Skeletal muscle cell (primary cell): ENCODE results near the gene PAWR.

ENCODE experiments used
- DNase-seq: peaks from one replicate; pipeline ENCODE4 v3.0.0-alpha.2; 2010; ENCODE audit warnings: low read depth
- H3K4me3 ChIP-seq: 2 replicates; pipeline ENCODE4 v1.5.1; 2011; ENCODE audit warnings: low read depth, mild to moderate bottlenecking, control low read depth, low read length, moderate library complexity

The PAWR gene

DNA sequence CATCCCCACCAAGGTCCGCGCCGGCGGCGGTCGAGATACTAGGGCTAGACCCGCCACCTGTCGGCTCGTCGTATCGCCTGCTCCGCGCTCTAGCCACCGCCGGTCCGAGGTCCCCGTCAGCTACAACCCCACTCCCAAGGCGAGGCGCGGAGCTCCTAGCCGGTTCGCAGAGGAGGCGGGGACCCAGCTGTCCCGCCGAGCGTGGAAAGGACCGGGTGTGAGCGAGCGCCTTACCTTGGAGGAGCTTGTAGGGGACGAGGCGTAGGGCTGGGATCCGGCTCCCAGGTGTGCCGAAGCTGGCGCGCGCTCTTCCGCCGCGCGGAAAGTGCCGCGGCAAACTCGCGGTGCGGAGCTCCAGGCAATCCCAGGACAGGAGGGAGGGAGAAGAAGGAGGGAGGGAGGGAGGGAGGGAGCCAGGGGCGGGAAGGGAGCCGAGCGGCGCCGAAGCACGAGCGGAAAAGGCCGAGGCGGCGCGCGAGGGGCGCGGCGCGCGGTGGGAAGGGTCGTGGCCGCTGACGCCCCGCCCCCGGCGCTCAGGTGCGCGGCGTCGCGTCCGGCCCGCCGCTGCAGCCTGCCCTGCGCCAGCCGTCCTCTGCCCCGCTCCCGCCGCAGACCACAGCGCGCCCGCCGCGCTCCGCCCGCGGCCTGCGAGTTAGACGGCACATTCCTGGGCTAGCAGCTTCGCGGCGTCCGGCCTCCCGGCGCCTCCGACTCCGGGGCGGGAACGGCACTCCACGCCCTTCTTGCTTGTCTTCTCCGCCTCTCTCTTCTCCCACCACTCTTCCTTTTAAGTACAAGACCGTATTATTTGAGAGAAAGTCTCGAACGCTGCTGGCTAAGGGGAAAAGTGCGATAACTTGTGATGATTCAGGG, at the start of gene PAWR:
Gene PAWR (minus strand): TSS at position 327 of the 873 bp plus-strand sequence. CDS start 720 bp downstream, outside the sequence.
- H3K4me3 ChIP-seq, result peak within 1 kb of the TSS; percentile 96
- peak; percentile 70 for DNase-seq

DNA sequence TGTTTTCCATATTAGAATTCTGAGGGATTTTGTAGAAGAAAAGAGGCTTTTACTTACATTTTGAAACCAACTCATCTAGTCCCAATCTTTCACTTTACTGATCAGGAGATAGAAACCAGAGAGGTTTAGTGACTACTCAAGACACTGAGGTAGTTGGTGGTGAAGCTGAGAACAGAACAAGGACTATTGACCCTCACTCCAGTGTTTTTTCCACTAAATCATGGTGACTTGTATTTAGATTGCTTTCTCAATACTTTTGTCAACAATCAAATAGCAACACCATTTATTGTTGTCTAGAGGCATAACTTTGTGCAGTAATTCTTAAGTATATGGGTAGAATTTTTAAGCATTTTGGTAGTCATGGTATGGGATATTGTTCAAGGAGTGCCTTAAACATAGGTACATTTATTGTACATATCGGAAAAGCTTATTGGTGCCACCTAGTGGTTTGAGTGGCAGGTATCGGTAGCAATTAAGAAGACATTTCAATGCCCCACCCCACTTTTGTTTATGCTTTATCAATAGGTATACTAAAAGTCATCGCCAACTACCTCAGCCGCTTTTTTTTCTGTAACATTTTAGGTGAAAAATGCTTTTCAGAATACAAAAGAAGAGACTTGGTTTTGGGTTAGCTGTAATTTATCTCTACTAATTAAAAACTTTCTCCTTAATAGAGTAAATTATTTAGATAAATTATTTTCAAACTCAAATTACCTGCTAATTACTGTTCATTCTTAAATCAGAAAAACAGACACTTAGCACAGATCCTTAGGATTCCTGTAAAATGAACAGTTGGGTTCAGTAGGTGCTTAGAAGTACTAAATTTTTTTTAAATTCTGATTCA, 47.3 kb upstream of the PAWR start:
- no peak overlapping the region for H3K4me3 ChIP-seq
- DNase-seq, result peak; percentile 21

DNA sequence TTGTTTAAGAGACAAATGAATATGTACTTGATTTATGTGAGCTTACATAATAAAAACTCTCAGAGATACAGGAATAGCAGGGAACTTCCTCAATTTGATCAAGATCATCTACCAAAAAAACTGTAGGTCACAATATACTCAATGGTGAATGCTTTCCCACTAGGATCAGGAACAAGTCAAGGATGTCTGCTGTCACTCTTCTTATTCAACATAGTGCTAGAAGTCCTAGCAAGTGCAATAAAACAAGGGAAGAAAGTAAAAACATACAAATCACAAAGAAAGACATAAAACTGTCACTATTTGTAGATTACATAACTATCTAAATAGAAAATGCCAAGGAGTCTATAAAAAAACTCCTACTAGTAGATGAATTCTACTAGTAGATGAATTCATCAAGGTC, 41.9 kb upstream of the PAWR start:
- DNase-seq, result no peak
- H3K4me3 ChIP-seq, result no peak overlapping the region

- peak; percentile 63 for DNase-seq
- H3K4me3 ChIP-seq, result no peak overlapping the region
Measured at GRCh38 chr12:79725987-79726386, 35.2 kb upstream of the PAWR start.

GRCh38 chr12:79717006-79717405, 26.2 kb upstream of the PAWR start:
- H3K4me3 ChIP-seq, result no peak overlapping the region
- DNase-seq, result no peak

GRCh38 chr12:79715308-79715707, 24.5 kb upstream of the PAWR start:
- H3K4me3 ChIP-seq, result no peak overlapping the region
- no peak for DNase-seq

DNA sequence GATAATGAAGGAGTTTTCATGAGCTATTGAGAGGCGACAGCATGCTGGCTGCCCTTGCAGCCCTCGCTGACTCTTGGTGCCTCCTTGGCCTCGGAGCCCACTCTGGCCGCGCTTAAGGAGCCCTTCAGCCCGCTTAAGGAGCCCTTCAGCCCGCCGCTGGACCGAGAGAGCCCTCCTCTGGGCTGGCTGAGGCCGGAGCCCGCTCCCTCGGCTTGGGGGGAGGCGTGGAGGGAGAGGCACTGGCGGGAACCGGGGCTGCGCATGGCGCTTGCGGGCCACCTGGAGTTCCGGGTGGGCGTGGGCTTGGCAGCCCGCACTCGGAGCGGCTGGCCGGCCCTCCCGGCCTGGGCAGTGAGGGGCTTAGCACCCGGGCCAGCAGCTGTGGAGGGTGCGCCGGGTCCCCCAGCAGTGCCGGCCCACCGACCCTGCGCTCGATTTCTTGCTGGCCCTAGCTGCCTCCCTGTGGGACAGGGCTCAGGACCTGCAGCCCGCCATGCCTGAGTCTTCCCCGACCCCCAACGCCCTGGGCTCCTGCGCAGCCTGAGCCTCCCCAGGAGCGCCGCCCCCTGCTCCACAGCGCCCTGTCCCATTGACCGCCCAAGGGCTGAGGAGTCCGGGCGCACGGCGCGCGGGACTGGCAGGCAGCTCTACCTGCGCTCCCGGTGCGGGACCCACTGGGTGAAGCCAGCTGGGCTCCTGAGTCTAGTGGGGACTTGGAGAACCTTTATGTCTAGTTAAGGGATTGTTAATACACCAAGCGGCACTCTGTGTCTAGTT, 20.1 kb upstream of the PAWR start:
- H3K4me3 ChIP-seq, result no peak overlapping the region
- DNase-seq, result no peak

DNA sequence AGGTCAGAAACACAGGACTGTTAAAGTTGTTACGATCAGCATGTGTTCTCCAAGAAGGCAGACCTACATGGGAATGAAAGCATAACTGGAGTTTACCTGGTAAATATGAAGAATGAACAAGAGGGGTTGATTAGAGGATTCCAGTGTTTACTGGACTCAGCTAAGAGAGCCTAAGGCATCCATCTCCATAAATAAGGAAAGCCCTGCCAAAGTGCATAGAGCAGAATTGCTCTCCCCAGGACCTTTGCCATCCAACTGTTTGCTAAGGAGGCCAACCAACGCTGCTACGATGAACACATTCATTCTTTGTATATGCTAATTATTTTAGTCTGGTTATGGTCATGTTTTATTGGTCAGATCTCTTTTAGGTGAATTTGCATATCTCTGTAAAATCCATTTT, 17.1 kb upstream of the PAWR start:
- no peak for DNase-seq
- no peak overlapping the region for H3K4me3 ChIP-seq

- no peak overlapping the region for H3K4me3 ChIP-seq
- DNase-seq, result no peak
Measured at GRCh38 chr12:79706676-79707075, 15.9 kb upstream of the PAWR start.

GRCh38 chr12:79706156-79706555, 15.4 kb upstream of the PAWR start:
- H3K4me3 ChIP-seq, result no peak overlapping the region
- no peak for DNase-seq

DNA sequence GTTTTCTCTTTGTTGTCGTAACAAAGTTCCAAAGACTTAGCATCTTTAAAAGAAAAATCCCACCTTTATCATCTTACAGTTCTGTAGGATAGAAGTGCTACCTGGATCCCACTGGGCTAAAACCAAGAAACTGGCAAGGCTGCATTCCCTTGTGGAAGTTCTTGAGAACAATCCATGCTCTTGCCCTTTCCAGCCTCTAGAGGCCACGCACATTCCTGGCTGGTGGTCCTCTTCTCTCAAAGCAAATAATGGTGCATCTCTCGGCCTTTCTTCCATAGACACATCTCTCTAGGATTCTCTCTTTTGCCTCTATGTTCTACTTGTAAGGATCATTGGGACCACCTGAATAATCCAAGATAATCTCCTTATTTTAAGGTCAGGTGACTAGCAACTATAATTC, 8.2 kb upstream of the PAWR start:
- DNase-seq, result no peak
- no peak overlapping the region for H3K4me3 ChIP-seq

- no peak overlapping the region for H3K4me3 ChIP-seq
- no peak for DNase-seq
Measured at GRCh38 chr12:79696416-79696815, 5.7 kb upstream of the PAWR start.

DNA sequence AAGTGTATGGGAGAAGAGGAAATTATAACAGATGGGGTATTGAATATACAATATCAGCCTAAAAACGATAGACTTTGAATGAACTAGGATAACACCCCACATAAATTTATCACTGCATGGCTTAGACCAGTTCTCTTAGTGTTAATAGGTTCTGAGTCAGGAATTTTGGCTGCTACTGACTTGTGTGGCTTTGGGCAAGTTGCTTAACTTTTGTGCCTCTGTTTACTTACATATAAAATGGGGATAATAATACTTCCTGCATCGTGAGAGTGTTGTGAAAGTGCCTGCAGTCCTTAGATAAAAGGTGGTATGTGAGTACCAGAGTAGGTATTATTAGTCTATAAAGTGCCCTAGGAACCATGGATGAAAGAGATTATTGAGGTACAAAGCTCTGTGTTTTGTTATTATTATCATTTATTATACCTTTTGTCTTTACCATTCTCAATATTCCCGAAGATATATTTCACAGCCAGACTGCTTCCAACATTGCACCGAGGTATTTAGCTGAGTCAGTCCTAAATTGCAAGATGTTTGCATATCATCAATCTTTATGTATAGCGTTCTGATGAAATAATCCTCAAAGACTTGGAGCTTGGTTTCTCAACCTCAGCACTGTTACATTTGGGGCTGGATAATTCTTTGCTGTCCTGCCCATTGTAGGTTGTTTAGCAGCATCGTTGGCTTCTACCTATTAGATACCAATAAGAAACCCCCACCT, 2.3 kb upstream of the PAWR start:
- DNase-seq, result no peak
- no peak overlapping the region for H3K4me3 ChIP-seq

- DNase-seq, result no peak
- peak overlapping the region; percentile 96 for H3K4me3 ChIP-seq
Measured at GRCh38 chr12:79691511-79692248, 916 bp upstream of the PAWR start.

- peak overlapping the region; percentile 96 for H3K4me3 ChIP-seq
- DNase-seq, result no peak
Measured at GRCh38 chr12:79690142-79690637, 574 bp downstream of the PAWR start.

DNA sequence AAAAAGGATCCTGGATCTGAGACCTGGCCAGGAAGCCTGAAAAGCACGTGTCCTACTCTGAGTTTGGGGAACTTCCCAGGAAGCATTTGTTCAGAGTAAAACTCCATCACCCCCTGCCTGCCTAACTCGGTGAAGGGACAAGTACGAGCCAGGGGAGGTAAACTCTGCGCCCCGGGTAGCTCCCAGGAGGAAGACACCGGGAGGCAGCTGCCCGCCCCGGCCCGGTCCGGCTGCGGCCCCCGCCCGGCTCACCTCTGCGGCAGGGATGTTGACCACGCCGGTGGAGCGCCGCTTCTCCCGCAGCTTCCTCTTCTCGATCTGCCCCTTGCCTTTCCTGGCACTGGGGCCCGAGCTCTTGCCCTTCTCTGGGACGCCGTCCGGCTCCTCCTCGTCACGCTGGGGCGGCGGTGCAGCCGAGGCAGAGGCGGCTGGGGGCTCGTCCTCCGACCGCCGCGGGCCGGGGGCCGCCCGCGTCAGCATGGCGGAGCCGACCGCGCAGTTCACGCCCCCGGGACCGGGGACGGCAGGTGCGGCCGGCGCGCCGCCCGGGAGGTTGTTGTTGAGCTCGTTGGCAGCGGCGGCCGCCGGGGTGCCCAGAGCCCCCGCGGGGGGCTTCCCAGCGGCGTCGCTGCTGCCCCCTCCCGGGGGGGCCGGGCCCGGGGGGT, 1.2 kb downstream of the PAWR start:
- DNase-seq, result no peak
- peak overlapping the region; percentile 96 for H3K4me3 ChIP-seq

DNA sequence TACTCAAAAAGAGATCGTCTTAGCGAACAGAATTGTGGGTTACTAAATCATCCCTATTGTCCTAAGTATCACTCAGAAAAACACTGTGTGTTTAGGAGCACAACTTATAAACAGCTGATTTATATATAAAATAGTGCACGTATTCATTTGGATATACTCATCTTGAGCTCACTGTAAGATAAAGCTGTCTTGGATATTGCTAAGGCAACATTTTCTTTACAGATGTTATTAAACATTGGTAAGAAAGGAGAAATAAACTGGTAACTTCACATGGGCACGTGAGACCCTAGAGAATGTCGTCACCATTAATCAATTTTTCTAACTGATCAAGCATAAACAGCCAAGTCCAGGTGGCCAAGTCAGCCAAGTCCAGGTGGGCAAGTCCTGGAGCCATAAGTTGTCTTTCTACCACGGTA, 1.7 kb downstream of the PAWR start:
- no peak for DNase-seq
- H3K4me3 ChIP-seq, result peak overlapping the region; percentile 96
